Activated gamma-delta T cell treated with Interleukin-2 at 50 U/mL for 16 hours (primary cell): Measurements from ENCODE around the gene OVOL3.
"Not testable (repeated sequence)": the region's sequence is repeated elsewhere in the genome, so short reads cannot be mapped to it uniquely, and the experiment has no call there.

Source experiments
- DNase-seq: peaks from one replicate; pipeline ENCODE4 v3.0.0-alpha.2; 2020

OVOL3 gene

DNA sequence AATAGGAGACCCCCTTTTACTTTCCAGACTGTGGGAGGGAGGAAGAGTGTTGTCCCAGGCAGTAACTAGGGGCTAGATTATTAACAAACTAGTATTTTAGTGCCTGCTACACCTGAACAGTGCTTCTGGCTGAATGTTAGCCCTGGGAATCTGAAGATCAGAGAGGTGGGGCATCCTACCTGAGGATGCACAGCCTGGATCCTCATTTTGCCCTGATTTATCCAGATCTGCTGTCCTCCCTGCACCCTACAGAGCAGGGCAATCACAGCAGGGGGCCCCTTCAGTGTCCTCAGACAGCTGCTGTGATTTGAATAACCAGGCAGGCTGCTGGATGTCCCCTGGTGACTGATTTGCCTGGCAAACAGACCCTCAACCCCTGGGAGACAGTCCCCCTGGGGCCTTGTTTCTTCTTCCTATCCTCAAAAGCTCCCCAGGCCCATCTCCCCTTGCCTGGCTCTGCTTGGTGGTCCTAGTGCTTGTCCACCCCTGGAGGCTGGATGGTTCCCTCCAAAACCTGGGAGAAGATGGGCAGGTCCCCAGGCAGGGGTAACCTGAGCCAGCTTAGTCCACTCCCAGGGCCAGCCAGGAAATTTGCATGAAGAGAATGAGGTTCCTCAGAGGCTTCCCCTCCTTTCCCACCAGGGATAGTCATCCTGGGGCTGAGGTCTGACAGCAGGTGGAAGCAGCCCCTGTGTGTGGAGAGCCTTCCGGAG, at the start of gene OVOL3:
TSS of gene OVOL3 (plus strand) at position 657 of the 713 bp plus-strand sequence. CDS start 60 bp downstream, outside the sequence.
- DNase-seq = no peak

DNA sequence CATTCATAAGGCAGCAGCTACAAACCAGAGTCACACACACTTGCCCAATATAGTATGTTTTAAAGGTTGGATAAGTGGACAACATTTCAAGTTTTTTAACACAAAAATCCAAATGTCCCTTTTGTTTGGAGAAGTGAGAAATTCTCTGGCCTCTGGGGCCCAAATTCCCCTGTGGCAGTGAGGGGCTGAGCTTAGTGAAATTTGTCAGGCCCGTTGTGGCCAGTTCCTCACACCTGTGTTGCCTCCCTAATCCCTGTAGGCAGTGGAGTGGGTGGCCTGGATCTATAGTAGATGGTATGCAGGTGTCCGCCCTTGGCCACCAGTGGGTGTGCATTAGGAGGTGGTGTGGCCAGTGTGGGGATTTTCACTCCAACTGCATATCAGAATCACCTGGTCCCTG, 49.6 kb upstream of the OVOL3 start:
- no peak for DNase-seq

DNA sequence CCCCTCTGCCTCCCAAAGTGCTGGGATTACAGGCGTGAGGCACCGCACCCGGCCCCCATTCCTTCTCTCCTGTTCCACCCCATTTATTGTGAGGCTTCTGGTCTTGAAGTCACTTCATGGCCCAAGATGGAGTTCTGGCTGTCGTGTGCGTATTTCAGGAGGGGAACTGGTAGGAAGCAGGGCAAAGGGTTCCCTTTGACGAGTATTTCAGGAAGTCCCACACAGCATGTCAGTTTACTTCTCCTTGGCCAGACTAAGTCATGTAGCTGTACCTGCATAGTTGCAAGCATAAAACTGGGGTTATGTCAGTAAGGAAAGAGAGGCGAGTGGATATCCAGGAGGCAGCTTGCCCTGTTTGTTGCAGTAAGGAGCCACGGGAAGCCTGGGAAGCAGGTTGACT, 46.1 kb upstream of the OVOL3 start:
- no peak for DNase-seq

DNA sequence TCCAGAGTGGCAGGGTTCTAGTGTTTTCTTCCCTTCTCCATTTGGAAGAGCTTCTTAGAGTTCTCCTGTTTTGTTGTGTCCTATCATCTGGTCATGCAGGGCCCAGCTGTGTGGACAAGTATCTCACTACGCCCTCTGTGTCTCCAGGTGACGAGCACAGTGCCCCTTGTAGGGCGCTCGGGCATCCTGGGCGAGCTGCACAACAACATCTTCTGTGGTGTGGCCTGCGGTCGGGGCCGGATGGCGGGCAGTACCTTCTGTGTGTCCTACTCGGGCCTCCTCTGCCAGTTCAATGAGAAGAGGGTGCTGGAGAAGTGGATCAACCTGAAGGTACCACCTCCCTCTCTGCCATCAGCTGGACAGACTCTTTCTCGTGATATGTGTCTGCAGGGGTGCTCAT, 43.3 kb upstream of the OVOL3 start:
- no peak for DNase-seq

DNA sequence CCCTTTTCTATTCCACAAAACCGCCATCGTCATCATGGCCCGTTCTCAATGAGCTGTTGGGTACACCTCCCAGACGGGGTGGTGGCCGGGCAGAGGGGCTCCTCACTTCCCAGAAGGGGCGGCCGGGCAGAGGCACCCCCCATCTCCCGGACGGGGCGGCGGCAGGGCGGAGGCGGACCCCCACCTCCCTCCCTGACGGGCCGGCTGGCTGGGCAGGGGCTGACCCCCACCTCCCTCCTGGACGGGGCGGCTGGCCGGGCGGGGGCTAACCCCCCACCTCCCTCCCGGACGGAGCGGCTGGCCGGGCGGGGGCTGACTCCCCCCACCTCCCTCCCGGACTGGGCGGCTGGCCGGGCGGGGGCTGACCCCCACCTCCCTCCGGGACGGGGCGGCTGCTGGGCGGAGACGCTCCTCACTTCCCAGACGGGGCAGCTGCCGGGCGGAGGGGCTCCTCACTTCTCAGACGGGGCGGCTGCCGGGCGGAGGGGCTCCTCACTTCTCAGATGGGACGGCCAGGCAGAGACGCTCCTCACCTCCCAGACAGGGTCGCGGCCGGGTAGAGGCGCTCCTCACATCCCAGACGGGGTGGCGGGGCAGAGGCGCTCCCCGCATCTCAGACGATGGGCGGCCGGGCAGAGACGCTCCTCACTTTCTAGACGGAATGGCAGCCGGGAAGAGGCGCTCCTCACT, 42.0 kb upstream of the OVOL3 start:
- not testable (repeated sequence) for DNase-seq

DNA sequence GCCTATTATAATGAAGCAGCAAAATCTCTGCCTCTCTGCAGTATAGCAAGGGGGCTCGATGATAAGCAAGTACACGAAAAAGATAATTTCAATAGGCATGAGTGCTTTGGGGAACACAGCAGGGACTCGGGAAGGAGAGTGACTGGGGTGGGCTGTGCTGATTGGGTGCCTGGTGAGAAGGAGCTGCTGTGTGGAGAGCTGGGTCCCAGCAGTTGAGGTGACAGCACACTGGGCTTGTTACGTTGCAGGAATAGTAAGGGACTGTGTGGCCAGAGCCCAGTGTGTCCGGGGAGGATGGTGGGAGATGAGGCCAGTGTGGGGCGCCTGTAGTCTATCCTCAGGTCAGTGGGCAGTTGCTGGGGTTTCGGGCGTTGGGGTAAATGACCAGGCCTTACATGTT, 38.9 kb upstream of the OVOL3 start:
- DNase-seq = no peak

DNA sequence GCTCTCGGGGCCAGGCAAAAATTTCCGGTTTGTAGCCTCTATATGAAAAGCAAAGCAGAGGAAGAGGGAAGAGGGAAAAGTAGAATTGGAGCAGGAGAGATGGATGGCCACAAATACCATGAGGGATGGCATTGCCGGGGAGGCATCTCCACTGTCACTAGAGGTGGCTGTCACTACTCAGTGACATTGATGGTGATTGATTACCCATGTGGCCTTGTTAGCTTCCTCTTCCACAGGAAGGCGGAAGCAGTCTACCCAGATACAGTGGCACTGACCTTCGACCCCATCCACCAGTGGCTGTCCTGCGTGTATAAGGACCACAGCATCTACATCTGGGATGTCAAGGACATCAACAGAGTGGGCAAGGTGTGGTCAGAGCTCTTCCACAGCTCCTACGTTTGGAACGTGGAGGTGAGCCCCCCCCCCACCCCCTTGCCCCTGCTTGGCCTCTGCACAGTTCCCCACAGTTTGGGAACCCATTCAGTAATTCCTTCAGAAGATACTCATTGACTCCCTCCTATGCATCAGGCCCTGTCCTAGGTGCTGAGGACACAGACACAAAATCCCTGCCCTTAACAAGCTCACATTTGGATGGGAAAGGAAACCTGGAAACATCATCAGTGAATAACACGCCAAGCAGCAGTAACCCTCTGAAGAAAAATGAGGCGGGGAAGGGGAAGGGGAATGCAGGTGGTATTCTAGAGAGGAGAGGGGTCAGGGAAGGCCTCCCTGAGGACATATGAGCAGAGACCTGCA, 37.6 kb upstream of the OVOL3 start:
- DNase-seq = no peak

DNA sequence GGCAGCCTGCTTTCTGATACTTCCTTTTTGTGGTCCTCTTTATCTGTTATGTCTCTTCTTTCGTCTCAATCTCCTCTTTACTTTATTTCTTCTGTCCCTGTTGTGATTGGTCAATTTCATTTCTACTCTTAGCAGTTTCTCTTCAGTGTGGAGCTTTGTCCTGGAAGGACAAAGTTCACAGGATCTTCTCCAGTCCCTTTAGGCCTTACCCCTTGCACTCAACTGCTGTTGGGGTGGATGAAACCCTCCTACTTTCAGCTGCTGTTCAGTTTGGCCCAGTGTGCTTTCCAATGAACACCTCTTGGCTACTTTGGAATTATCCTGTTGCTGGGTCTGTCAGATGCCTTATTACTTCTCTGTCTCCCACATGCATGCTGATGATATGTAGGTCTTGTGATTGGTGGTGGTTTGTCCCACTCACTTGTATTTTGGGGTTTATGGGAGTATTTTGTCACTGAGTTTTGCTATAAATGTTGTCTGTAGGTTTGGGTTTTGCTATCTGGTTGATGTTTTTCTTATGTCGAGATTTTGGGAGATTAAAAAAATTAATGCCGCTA, 31.5 kb upstream of the OVOL3 start:
- DNase-seq = no peak

DNA sequence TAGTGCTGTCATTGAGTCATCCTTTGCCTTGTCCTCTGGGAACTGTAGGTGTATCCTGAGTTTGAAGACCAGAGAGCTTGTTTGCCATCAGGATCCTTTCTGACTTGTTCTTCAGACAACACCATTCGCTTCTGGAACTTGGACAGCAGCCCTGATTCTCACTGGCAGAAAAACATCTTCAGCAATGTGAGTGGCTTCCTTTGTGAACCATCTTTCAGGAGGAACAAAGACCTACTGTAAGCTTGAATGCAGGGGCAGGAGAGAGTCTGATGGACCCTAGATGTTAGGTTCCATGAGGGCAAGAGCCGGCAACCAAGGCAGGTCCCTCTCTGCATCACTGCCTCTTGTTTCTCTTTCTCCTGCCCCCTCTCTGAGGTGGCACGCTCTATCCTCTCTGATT, 29.6 kb upstream of the OVOL3 start:
- DNase-seq = no peak

DNA sequence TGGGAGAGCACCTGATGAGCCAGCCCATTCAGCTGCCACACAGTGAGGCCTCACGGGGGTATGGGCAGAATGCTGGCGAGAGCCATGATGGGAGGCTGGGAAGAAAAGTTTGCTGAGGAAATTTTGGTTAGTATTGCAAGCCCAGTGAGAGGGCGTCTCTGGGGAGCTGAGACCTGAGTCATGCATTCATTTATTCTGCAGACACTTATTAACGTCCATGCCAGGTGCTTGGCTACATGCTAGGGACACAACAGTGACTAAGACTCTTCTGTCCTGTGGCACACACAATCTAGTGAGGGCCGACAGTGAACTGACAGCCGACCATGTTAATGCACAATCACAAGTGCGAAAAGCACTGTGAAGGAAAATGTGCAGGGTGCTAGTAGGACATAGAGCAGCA, 29.0 kb upstream of the OVOL3 start:
- no peak for DNase-seq

DNA sequence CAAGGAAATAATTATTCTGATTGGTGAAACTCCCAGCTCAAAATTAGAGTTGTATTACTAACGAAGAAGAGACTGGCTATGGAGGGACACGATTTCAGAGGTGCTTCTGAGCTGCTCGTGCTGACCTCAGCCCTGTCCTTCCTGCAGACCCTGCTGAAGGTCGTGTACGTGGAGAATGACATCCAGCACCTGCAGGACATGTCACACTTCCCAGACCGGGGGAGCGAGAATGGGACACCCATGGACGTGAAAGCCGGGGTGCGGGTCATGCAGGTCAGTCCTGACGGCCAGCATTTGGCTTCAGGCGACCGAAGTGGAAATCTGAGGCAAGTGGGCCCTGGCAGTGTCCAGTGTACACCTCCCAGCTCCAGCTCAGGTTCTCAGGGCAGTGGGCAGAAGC, 28.0 kb upstream of the OVOL3 start:
- DNase-seq = no peak

DNA sequence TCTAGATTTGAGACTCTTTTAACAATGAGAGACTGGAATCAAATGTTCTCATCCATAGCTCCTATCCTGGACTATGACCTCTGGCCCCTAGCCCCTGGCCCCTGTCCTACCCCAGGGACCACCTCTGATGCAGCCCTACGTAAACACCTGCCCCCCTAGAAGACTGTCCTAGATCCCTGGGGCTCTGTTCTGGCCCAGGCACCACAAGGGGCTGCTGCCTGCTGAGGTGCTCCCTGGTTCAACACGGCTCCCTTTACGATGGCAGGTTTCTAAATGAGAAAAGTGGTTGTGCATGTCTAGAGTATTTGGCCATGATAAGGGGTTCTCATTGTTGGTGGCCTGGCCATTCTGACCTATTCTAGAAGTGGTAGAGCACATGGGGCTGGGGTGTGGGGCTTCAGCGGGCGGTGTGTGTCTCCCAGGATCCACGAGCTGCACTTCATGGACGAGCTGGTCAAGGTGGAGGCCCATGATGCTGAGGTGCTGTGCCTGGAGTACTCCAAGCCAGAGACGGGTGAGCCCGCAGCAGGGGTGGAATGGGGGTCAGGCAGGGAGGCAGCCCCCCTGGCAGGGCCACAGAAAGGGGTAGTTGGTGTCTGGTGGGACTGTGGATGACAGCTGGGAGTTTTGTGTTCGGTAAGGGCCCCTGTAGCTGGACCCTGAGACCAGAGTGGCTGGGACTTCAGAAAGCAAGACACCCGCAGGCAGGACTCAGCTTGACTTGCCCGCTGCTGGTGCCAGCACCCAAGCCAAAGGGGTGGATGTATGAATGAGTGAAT, 26.5 kb upstream of the OVOL3 start:
- no peak for DNase-seq

DNA sequence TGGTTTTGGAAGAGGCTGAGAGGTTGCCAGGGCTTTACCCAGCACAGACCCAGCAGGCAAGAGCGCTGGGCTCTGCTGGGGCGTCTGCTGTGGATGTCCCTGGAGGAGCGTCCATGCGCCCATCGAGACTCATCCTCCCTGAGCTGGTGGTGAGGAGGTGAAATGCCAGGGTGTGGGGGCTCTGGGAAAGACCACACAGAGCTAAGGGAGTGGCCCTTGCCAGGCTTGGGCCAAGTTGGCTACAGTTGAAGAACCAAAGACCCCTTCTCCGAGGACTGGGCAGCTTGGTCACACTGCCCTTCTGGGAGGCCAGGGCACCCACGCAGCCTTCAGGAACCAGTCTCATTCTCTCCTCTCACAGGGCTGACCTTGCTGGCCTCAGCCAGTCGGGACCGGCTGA, 24.6 kb upstream of the OVOL3 start:
- DNase-seq = no peak

DNA sequence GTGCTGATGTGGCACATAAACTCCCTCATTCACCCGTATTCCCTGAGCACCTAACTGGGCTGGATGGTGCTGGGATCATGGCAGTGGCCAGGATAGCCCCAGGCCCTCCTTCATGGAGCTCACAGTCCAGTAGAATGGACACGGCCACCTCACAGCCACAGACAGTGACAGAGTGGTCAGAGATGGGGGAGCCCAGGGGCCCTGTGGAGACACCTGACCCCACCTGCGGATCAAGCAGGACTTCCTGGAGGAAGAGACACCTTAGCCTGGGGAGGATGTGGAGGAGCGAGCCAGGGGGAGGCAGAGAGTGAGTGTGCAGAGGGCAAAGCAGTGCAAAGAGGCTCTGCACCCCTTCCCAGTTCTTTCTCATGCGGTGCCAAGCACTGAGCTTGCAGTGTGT, 21.1 kb upstream of the OVOL3 start:
- DNase-seq = no peak

DNA sequence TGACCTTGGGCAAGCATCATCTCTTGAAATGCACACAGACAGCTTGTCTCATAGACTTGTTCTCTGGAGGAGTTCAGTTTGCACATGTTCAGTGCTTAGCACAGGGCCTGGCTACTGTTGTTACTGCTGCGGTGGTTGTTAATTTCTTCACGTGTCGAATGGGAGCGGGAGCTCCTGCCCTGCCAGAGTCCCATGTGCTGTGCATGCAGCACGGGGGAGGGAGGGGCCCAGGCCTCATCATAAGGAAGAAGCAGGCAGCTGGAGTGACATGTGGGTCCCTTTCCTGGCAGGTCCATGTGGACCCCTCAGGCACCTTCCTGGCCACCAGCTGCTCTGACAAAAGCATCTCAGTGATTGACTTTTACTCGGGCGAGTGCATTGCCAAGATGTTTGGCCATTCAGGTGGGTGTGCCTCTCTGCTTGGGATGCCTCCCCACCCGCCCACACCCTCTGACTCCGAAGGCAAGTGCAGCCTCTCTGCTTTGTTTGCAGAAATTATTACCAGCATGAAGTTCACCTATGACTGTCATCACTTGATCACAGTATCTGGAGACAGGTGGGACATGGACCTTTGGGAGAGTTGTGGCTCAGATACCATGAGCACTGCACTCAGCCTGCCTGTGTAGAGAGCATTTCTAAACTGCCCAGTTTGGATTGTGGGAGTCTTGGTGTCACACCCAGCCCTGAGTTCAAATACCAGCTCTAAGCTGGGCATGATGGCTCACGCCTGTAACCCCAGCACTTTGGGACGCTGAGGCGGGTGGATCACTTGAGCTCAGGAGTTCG, 19.8 kb upstream of the OVOL3 start:
- no peak for DNase-seq

DNA sequence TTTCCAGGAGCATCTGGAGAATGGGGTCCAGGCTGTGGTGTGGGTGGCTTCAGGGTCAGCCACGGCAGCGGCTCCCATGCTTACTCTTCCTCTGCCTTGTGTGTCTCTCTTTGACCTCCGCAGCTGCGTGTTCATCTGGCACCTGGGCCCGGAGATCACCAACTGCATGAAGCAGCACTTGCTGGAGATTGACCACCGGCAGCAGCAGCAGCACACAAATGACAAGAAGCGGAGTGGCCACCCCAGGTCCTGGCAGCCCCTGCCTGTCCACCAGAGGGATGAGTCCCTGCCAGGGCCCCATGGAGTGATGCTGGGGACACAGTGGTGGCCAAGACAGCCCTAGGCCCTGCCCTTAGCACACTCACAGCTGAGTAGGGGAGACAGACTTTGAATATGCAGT, 18.4 kb upstream of the OVOL3 start:
- DNase-seq = no peak

DNA sequence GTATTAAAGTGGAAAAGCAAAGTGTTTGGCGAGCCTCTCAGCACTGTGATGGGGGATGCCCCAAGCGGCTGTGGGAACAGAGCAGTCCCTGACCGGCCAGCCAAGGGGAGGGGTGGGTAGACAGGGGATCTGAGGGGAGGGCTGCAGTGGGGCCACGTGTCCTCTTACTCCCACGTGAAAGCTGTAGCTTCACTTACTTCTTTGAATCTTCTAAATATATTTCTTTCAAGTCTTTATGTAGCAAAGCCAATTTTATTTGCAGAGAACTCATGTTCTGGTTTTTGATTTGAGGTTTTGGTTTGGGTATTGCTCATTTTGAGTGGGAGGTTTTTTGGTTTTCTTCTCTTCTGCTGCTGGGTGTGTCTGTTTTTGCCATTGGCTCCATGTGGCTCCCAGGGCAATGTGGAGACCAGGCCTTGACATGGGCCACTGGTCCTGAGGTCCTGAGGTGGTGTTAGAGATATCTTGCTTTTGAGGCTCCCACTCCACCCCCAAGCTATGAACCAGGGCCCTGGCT, 17.7 kb upstream of the OVOL3 start:
- DNase-seq = no peak

DNA sequence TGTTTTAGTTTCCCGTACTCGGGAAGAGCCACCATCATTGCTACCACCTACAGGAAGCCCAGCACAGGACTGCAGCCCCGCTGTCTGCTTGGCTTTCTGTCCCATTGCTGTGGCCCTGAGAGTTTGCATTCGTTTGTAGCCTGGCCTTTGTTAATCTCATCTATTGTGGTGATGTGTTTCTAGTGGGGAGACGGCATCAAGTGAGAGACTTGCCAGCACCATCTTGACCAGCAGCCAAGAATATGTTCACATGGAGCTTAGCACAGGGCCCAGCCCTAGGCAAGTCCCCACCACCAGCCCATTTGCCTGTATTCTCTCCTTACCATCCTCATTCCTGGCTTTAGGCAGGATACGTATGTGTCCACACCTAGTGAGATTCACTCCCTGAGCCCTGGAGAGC, 17.3 kb upstream of the OVOL3 start:
- DNase-seq = no peak

DNA sequence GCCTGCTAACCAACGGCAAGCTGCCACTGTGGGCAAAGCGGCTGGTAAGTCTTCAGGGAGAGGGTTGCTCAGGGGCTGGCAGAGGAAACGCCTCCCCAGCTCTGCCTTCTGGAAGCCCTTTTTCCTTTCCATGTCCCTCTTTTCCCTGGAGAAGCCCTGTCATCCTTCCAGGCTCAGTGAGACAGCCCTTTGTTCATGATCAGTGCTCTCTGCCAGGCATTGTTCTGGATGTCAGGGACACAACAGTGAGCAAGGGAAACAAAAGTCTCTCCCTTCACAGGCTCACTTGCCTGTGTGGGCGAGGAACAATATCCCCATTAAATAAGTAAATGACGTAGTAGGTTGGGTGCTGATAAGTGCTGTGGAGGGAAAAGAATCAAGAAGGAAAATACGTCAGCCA, 13.9 kb upstream of the OVOL3 start:
- no peak for DNase-seq

DNA sequence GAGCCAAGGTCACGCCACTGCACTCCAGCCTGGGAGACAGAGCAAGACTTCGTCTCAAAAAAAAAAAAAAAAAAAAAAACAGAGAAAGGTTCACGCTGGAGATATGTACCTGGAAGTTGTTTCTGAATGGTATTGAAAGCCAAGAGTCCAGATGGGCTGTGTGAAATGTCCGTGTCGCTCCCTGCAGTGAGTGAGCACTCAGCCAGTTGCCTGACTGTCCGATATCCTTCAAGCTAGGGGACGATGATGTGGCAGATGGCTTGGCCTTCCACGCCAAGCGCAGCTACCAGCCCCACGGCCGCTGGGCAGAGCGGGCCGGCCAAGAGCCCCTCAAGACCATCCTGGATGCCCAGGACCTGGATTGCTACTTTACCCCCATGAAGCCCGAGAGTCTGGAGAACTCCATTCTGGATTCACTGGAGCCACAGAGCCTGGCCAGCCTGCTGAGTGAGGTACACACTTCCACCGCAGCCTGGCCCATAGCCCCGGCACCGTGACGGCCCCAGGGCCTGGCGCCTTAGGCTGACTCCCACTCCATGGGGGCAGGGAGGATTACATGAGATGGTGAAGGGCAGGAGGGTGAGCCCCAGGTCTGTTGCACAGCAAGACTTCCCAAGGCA, 11.7 kb upstream of the OVOL3 start:
- DNase-seq = no peak

DNA sequence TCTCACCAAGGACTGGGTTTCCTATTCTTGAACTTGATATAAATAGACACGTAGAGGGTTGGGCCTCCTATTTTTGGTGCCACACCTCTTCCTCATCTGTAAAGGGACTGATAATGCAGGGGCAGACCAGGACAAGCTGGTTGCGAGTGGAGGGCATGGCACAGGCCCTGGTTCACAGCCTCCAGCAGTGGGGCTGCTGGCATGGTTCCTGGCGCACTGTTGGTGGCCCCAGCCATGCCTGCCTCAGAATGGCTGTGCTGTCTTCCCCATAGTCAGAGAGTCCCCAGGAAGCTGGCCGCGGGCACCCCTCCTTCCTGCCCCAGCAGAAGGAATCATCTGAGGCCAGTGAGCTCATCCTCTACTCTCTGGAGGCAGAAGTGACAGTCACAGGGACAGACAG, 10.5 kb upstream of the OVOL3 start:
- DNase-seq = no peak
